K562 (cell line): ENCODE results near the gene UBE2G2. TPM values are rescaled to one million over a fixed set of nuclear protein-coding genes. Genes with fewer than 3 reads are reported as not detected.

Source experiments
- ATAC-seq: fragments of 200-7000 bp; cut with Tn5 transposase; 3 replicates; pipeline ENCODE4 v1.9.1; 2020; ENCODE audit warnings: moderate library complexity
- BruUV-seq: library from RNA; stranded (reverse); fragments of 400-500 nt; replicated peaks from 2 replicates; lab custom pipeline; 2021; lab: Mats Ljungman, UMichigan
- CTCF ChIA-PET: fragments of 300-600 bp; formaldehyde crosslinking; extraction: SDS; loops from one replicate; lab custom pipeline; 2021; ENCODE audit warnings: low intra/inter-chr PET ratio; lab: Yijun Ruan, JAX
- POLR2A ChIA-PET: fragments of 300-600, 350-650 bp; sonication (Branson Sonifier 250); formaldehyde crosslinking; extraction: SDS; loops from one replicate; lab custom pipeline; 2021; ENCODE audit warnings: antibody characterized with exemption, inconsistent platforms; lab: Yijun Ruan, JAX
- DNase-seq, 4 experiments: peaks; one replicate each; pipeline versions ENCODE4 v3.0.0 to v3.0.0-alpha.2; 2011 to 2018; ENCODE audit warnings: low spot score in 3 of 4, mixed read lengths in 3 of 4; ENCODE audit errors: extremely low read depth in 1 of 4
- FAIRE-seq: peaks from 2 replicates; lab custom pipeline; 2011; peaks lifted over from hg19 to GRCh38; lab: Jason Lieb, UNC
- H2AFZ ChIP-seq: 2 replicates; pipeline ENCODE4 v1.6.0; 2011; ENCODE audit warnings: low read depth, low read length, control low read depth, inconsistent platforms
- H3K27ac ChIP-seq: fragments of 200-600 bp; 3 replicates; pipeline ENCODE4 v1.8.0; 2011; ENCODE audit warnings: low read depth, mild to moderate bottlenecking, control low read depth, inconsistent platforms, low read length, moderate library complexity, mixed read lengths; ENCODE audit errors: extremely low read depth
- H3K27me3 ChIP-seq, 2 experiments: fragments of 300-600 bp in 1 of 2; 2 replicates in 1 of 2; 3 replicates in 1 of 2; pipeline versions ENCODE4 v1.6.0 to v1.8.0; 2011; ENCODE audit warnings: inconsistent platforms in 2 of 2, low read length in 2 of 2, mild to moderate bottlenecking in 1 of 2, mixed read lengths in 1 of 2, moderate library complexity in 1 of 2; ENCODE audit not compliant: control insufficient read depth in 2 of 2, insufficient read depth in 2 of 2
- H3K36me3 ChIP-seq: fragments of 300-600 bp; 3 replicates; pipeline ENCODE4 v1.8.0; 2011; ENCODE audit warnings: mild to moderate bottlenecking, low read length, inconsistent platforms; ENCODE audit not compliant: control insufficient read depth, insufficient read depth
- H3K4me1 ChIP-seq, 2 experiments: fragments of 200-600 bp in 1 of 2; replicated peaks in 1 of 2; 2 replicates in 1 of 2; 3 replicates in 1 of 2; pipeline versions ENCODE4 v1.5.1 to v1.8.0; 2011; ENCODE audit warnings: inconsistent platforms in 2 of 2, low read length in 2 of 2, mild to moderate bottlenecking in 1 of 2, mixed read lengths in 1 of 2, moderate library complexity in 1 of 2; ENCODE audit not compliant: control insufficient read depth in 2 of 2, insufficient read depth in 2 of 2
- H3K4me2 ChIP-seq: 2 replicates; pipeline ENCODE4 v1.6.1; 2011; ENCODE audit warnings: low read length, control low read depth, inconsistent platforms, mixed read lengths; ENCODE audit not compliant: insufficient read depth
- H3K4me3 ChIP-seq: fragments of 200-600 bp; sonication (generic), shearing (Covaris generic); 2 replicates; pipeline ENCODE4 v1.5.1; 2016; ENCODE audit warnings: control low read depth, inconsistent platforms
- H3K79me2 ChIP-seq: fragments of 200-600 bp; 3 replicates; pipeline ENCODE4 v1.8.0; 2011; ENCODE audit warnings: low read length, inconsistent platforms; ENCODE audit not compliant: control insufficient read depth, insufficient read depth
- H3K9ac ChIP-seq, 2 experiments: 2 replicates each; pipeline versions ENCODE4 v1.6.0 to v1.6.1; 2011; ENCODE audit warnings: low read depth in 2 of 2, low read length in 2 of 2, control low read depth in 1 of 2, inconsistent platforms in 1 of 2, mild to moderate bottlenecking in 1 of 2, mixed read lengths in 1 of 2; ENCODE audit not compliant: insufficient read depth in 1 of 2
- H3K9me1 ChIP-seq: one replicate; pipeline ENCODE4 v1.6.0; 2011; ENCODE audit warnings: inconsistent platforms, mild to moderate bottlenecking, low read length, moderate library complexity; ENCODE audit not compliant: control insufficient read depth, insufficient read depth
- H3K9me3 ChIP-seq: replicated peaks from 2 replicates; pipeline ENCODE4 v1.5.1; 2011; ENCODE audit warnings: low read depth, low read length, inconsistent platforms; ENCODE audit not compliant: control insufficient read depth, insufficient read depth
- H4K20me1 ChIP-seq: replicated peaks from 2 replicates; pipeline ENCODE4 v1.6.1; 2011; ENCODE audit warnings: low read length, inconsistent platforms, mixed read lengths; ENCODE audit not compliant: control insufficient read depth, insufficient read depth
- GABPB1 ChIP-seq: sonication (generic); formaldehyde crosslinking; IDR thresholded peaks from 2 replicates; pipeline ENCODE4 v1.8.0; 2022; ENCODE audit warnings: mild to moderate bottlenecking, missing genetic modification reagents
- POLR2G ChIP-seq: fragments of 200-400 bp; formaldehyde crosslinking; IDR thresholded peaks from 2 replicates; pipeline ENCODE4 v1.6.1; 2017; ENCODE audit warnings: low read depth, mild to moderate bottlenecking, antibody characterized with exemption, low read length, moderate library complexity
- WGBS: fragments of 100-300 bp; shearing (Covaris generic); methylation state at CpG from one replicate; pipeline ENCODE4 v1.1.6; 2016; ENCODE audit warnings: low coverage, mixed read lengths; ENCODE audit not compliant: insufficient coverage; ENCODE audit errors: missing lambda C conversion rate; 5-methylcytosine and 5-hydroxymethylcytosine counted together
- in situ Hi-C: fragments of 300-500 bp; cut with MboI; formaldehyde crosslinking; loops from 4 replicates; pipeline ENCODE4 v1.15.0; 2018; ENCODE audit warnings: inconsistent platforms, mixed read lengths
- intact Hi-C: fragments of 100-400 bp; cut with micrococcal nuclease; formaldehyde crosslinking; loops from 2 replicates; pipeline ENCODE4 v1.14.2; 2022
- polyA plus RNA-seq, 8 experiments: library from polyadenylated mRNA; depleted of rRNA in 4 of 8; stranded (reverse) in 5 of 8; unstranded in 3 of 8; fragments of >200 nt; fragmentation: Nextera tagmentation in 2 of 8; fragmentation: Illumina TruSeq in 1 of 8; extraction: Ambion mirVana in 2 of 8; extraction: Trizol in 1 of 8; gene quantifications; 2 replicates each; pipeline versions ENCODE4 v1.2.1 to v1.2.3, GENCODE V29; 2011 to 2014; ENCODE audit warnings: inconsistent platforms in 1 of 8, missing spikeins in 1 of 8
- total RNA-seq, 7 experiments: library from RNA; depleted of rRNA in 6 of 7; stranded (reverse); fragments of >200 nt in 6 of 7; fragmentation: Illumina TruSeq in 2 of 7; extraction: Trizol in 2 of 7; gene quantifications; 2 replicates each; pipeline versions ENCODE4 v1.2.1 to v1.2.3, GENCODE V29; 2011 to 2021; ENCODE audit warnings: low replicate concordance in 1 of 7

The UBE2G2 gene
- total and polyA plus RNA-seq, 9 of the 15 experiments (the other 6 are each of a cell fraction or from before 2014, with no cell fraction given) = 47.5 to 225 (median 140) TPM

- H2AFZ ChIP-seq = no peak overlapping the region
- POLR2A ChIA-PET = interaction anchor here (0.5 to 1.0 kb wide), 3 partner anchors 18 to 1486 kb away, joined by 3 to 7 read pairs (median 3); no protein-coding TSS in a partner anchor
- H3K9ac ChIP-seq = 0 out of 4 replicates have a peak overlapping the region, but pooled peaks of 1 of the 2 experiments have one; percentile 13
- H3K4me2 ChIP-seq = no peak overlapping the region
- H3K4me3 ChIP-seq = no peak overlapping the region
- H3K27me3 ChIP-seq = peaks cover 59 to 80% of the 10 kb centered on the region in 2 experiments
- WGBS = 23% methylated on average over 42 of the region's 47 CpGs
- no peak for DNase-seq
- intact Hi-C loops (no loop called here), in situ Hi-C loops (no loop called here)
- no peaks in the 10 kb centered on the region; the same call in 1 of the 2 replicates for H3K9me3 ChIP-seq
- no peaks in the 10 kb centered on the region for H3K9me1 ChIP-seq
- H3K79me2 ChIP-seq = no peaks in the 10 kb centered on the region
- no peak overlapping the region for H3K27ac ChIP-seq
- TF ChIP-seq POLR2G (0 out of 2 replicates have a peak, but pooled peaks have one; percentile 28), GABPB1 (CRISPR knock-in tag) (no peak)
- TF ChIP-seq, all 486 proteins: peak for 1
- CTCF ChIA-PET = no interaction called here
- Histone ChIP-seq H4K20me1 (0 out of 2 replicates have a peak, but pooled peaks cover 3% of the 10 kb centered on the region), H3K36me3 (no peaks in the 10 kb centered on the region), H3K4me1 (peaks cover 0 to 42% of the 10 kb centered on the region in 2 experiments; a peak in 2 of 5 replicates)
- no TSS peak for BruUV-seq
- FAIRE-seq (no peak), ATAC-seq (no peak)
These were observed 51.6 kb downstream of the UBE2G2 start for GRCh38 chr21:44749759-44750674.
